COLO668 (cell line): ENCODE results near the gene MEIOC.
"Not testable (repeated sequence)": the region's sequence is repeated elsewhere in the genome, so short reads cannot be mapped to it uniquely, and the experiment has no call there.

ENCODE experiments used
- DNase-seq: peaks from one replicate; lab custom pipeline; 2025; ENCODE audit not compliant: unreplicated experiment; lab: John Stamatoyannopoulos, UW

Gene MEIOC

DNA sequence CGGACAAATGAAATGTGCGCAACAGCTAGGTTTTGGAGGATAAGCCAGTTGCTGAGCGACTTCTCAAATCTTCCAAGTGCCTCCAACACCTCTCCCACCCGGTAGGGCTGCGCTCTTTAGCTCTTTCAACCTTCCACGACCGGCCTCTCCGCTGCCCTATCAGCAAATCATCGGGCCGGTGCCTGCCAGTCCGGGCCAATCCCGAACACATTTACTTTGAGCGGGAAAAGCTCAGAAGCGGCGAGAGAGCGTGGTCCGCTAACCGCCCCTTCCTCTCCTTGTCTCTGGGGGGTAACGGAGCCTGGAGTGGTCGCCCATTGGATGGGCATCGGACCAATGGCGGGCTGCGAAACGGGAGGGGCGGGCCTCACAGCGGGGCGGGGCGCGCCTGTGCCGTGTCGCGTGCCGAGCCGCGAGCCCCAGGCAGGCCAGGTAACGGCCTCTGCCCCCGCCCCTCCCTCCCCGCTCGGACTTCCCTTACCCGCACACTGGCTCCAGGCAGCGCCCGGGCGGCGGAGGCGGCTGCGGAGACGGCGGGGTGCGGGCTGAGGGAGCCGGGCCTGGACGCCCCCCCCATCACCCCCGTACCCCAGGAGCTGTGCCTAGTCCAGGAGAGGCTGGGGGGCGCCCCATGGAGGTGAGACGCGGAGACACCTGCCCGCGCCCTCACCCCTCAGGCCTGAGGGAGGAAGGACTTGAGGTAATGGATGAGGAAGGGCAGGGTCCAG lies at the start of gene MEIOC:
Gene MEIOC, plus strand, starts transcription at position 486 of the 728 bp plus-strand sequence. Its CDS starts 146 bp downstream, at position 632.
- DNase-seq = no peak

DNA sequence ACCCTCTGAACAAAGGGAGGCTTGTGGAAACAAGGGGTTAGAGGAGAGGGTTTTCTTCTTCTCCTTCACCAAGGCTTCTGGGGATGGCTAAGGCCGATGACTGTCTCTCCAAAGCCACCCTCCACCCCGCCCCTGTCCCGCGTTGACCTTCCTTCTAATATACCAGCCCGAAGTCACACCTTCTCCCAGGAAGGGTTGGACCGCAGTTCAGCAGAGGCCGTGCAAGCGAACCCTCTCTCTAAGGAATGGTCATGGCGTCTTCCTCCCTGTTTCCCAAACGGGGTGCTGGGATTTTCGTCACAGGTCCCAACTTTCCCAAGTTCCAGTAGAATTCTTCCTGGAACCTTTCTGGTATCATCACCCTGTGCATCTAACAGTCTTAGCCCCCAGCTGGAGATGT lies 49.6 kb upstream of the MEIOC start:
- DNase-seq = no peak

DNA sequence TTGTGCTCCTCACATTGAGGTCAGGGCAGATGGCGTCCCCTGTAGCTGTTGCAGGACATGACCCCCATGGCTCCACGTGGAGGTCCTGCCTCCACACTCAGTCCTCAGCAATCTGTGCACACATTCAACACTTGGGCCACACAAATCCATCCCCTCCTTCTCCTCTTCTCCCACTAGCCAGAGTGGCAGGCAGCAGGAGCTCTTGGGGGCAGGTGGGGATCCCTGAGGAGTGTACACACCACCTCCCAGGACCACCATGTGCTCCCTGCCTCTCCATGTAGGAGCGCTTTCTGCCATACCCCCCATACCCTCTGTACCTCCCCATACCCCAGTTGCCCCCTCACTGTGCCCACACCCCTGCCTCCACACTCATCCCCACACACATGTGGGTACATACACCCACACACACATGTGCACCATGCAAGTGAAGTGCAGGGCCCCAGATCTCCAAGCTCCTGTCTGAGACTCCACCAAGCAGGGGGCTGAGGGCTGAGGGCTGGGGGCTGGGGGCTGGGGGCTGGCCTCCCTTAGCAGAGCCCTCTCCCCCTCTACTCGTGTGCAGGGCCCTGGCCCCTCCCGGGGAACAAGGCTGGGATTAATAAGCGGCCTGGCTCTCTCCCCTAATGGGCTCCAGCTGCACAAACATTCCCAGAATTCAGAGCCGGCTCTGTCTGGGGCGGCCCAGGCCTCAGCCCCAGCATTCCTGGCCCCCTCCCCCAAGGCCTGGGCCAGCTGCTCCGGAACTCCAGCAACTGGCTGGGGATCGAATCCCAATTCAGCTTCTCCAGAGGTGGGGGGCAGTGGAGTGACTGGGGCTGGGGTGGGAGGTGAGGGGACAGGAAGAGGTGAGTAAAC lies 48.2 kb upstream of the MEIOC start:
- DNase-seq = peak; percentile 73

DNA sequence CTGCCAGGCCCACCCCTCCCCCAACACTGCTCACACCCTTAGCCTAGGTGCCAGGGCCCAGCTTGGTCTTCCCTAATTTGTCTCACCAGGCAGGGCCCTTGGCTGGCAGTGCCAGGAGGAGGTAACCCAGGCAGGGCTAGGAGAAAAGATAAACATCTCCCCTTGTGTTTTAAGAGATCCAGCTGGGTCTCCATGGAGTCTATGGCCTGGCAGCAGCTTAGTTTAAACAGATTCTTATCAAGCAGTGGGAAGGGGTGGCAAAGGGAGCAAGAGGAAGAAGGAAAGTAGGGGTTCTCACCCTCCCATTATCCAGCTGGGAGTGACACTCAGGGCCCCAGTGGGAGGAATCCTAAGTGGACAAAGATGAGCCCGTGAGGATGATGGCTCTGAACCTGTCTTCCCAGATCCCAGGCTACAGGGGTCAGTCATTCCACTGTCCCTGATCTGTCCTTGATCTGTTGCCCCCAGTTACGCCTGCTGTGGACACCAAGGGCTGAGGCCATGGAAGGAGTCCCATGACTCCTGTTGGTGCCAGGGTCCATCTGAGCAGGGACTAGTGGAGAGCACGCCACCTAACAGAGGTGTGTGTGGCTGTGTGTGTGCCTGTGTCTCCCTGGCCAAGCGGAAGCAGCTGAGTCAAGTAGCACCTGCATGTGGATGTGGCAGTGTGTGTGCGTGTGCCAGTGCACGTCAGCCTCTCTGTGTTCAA lies 47.4 kb upstream of the MEIOC start:
- DNase-seq = peak; percentile 22

DNA sequence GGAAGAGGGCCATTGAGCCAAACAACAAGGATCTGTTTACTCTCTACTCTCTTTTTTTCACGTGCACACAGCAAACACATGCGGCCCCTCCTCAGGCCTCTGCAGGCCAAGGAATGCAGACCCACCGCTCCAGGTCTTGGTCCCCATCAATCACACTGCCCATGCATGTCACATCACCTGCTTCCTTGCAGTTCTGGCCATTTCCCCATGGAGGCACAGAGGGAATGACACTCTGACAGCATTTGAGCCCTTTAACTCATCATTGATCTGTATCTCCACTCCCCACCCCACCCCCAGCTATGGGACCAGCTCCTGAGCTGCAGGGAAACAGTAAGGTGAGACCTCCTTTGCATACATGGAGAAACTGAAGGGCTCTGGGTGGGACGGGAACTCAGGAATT lies 45.9 kb upstream of the MEIOC start:
- DNase-seq = no peak

DNA sequence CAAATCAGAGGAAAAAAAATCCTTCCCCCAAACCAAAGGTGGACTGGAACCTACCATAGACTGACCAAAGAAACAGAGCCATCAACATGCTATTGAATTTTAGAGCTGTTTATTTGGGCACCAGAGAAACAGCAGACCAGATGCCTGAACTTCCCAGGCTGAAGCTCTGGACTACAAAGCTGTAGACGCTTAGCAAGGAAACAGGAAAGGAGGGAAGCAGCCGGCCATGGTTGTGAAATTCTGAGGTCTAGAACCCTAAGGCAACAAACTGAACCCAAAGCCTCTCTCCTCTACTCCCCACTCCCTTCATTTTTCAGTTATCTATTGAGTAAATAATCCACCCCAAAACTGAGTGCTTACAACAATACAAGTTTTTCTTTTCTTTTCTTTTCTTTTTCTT lies 45.4 kb upstream of the MEIOC start:
- DNase-seq = no peak

DNA sequence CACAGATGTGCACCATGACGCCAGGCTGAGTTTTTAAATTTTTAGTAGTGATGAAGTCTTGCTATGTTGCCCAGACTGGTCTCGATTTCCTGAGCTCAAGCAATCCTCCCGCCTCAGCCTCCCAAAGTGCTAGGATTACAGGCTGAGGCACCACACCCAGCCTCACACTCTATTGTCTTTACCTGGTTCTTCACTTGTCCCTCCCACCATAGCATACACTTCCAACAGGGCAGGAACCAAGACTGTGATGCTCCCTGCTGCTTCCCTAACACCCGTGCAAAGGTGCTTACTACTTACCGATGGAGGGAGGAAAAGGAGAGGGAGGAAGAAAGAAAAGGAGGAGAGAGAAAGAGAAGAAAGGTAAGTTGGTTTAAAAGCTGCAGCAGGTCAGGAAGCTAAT lies 41.4 kb upstream of the MEIOC start:
- DNase-seq = no peak

DNA sequence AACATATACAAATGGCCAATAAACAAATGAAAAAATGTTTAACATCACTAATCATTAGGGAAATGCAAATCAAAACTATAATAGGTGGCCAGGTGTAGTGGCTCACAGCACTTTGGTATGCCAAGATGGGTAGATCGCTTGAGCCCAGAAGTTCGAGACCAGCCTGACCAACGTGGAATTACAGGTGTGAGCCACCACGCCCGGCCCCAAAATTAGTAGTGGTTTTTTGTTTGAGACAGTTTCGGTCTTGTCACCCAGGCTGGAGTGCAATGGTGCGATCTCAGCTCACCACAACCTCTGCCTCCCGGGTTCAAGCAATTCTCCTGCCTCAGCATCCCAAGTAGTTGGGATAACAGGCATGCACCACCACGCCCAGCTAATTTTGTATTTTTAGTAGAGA lies 37.6 kb upstream of the MEIOC start:
- DNase-seq = not testable (repeated sequence)

DNA sequence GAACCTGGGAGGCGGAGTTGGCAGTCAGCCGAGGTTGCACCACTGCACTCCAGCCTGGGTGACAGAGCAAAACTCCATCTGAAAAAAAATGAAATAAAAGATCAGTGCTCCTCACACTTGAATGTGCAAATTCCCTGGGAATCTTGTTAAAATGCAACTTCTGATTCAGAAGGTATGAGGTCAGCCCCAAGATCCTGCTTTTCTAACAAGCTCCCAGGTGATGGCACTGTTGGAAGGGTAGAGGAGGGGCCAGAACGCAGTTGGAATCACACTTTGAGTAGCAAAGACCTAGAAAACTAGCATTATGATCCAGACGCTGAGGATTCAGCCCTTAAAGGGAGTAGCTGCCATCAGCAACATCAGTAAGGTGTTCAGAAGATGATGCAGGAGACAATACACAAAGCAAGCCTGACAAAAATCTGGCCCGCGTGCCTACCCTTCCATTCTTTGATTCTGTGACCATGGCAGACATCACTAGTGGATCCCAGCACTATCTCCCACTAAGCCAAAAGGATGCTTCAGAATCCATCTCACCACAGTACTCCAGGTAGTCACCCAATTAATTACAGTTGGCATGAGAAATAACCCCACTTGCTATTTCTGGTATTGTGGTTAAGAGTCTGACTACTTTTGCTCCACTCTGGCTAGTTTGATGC lies 33.1 kb upstream of the MEIOC start:
- DNase-seq = no peak

DNA sequence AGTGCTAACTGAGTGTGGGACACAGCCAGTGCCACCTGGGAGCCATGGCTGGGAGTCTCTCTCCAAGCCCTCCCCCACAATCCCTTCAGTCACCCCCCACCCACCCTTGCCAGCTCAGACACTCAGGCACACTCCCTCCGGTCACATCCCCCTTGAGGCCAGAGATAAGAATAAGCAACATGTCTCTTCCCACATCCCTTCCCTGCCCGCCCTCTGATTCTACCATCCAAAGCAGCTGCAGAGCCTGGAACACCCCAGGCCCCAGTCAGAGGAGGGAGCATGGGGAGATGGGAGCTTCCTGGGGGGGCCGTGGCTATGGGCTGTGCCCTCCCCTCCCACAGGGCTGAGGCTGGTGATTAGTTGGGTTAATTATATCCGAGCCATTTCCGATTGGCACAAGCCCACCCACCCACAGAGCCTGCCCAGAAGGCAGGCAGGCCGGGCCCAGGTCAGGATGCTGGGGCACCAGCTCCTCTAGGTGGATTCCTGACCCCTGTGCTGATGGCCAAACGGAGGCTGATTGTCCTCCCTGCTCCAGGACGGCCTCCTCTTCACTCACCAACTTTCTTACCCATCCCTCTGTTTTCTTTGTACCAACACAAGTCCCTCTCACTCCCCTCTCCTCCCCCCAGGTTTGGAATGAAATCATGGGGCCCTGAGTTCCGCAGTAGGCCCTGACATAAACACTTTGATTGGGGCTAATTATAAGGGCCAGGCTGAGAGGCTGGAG lies 28.6 kb upstream of the MEIOC start:
- DNase-seq = no peak

DNA sequence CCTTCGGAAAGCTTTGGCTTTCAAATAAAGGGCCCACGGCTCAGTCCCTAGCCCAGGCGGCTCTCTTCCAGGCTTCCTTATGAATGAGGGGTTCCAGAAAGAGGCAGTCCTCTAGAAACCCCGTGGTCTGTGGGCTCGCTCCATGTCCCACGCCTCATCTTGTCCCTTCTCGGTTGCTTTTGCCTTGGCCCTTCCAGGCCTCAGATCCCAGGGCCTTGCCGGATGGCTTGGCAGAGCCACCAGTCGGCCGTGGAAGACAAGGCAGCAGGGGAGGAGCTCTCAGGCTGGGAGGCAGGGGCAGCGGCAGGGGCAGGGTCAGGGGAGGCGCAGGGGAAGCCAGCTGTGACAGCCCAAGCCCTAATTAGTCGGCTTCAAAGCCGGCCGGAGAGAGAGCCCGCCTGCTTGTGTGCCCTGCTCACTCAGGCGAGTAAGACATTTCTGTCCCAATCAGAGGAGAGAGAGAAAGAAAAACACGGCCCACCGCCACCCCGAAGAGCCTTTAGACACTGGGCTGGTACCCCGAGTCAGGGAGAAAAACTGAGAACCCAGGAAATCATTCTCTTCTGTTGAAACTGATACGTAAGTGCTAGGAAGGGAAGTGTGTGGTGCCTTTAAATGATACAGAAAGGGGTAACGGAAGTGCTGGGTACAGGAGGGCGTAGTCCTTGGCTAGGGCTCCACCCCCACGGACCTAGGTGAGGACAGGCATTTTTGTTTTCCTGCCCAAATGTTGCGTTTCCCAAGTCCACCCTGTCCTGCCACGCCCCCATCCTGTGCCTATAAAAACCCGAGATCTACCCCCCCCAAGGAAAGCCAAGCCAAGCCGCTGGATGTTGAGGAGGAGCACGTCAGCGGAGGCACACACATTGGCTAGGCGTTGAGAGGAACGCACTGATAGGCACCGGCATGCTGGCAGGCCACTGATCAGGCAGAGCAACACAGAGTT lies 27.8 kb upstream of the MEIOC start:
- peak; percentile 43 for DNase-seq

DNA sequence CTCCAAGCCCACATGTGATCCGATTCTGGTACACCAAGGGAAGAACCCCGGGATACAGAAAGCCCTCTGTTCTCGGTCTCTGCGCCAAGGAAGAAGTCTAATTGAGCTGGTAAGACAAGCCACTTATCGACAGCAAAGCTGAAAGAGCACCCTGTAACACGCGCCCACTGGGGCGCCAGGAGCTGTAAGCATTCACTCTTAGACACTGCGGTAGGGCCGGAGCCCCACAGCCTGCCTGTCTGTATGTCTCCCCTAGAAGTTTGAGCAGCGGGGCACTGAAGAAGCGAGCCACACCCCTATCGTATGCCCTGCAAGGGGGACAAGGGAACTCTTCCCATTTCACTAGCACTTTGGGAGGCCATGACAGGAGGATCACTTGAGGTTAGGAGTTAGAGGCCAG lies 27.0 kb upstream of the MEIOC start:
- DNase-seq = no peak

DNA sequence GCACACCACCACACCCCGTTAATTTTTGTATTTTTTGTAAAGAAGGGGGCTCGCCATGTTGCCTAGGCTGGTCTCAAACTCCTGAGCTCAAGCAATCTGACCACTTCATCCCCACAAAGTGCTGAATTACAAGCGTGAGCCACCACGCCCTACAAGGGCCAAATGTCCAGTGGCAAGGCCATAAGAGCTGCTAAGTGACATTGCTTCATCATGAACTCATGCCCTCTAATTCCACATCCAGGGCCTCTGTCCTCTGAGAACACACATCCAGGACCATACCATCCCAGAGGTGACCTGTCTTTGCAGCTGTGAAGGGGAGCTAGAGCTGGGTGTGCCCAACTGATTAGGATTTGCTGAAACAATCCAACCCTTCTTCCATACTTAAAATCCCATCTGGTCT lies 25.6 kb upstream of the MEIOC start:
- no peak for DNase-seq

DNA sequence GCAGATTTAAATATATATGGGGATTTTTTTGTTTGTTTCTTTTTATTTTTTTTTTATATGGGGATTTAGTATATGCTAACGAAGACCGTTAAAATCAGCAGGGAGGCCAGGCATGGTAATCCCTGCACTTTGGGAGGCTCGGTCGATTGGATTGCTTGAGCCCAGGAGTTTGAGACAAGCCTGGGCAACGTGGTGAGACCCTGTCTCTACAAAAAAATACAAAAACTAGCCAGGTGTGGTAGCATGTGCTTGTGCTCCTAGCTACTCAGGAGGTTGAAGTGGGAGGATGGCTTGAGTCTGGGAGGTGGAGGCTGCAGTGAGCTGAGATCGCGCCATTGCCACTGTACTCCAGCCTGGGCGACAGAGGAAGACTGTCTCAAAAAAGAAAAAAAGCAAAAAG lies 22.3 kb upstream of the MEIOC start:
- DNase-seq = no peak

DNA sequence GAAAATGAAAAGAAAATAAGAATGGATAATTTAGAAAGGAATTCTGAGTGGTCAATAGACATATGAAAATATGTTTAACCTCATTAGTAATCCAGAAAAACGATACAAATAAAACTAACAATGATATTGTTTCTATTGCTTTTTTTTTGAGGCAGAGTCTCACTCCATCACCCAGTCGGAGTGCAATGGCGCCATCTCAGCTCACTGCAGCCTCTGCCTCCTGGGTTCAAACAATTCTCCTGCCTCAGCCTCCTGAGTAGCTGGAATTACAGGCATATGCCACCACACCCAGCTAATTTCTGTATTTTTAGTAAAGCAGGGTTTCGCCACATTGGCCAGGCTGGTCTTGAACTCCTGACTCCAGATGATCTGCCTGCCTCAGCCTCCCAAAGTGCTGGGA lies 21.9 kb upstream of the MEIOC start:
- DNase-seq = not testable (repeated sequence)

DNA sequence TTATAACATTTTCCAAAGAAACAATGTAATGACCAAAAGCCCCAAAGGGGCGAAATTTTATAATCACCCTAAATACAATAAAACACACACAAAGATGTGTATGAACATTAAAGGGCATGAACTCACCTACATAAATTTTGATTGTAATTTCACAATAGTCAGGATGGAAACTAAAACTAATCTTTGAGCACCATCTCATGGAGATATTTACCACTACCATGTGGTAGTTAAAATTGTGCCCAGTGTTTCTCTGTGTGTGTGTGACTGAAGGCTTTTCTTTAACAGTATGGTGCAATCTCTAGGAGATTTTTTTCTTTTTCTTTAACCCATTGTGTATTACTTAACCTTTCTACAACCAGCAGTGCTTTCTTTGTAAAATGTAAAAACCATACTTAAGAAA lies 19.7 kb upstream of the MEIOC start:
- DNase-seq = no peak

DNA sequence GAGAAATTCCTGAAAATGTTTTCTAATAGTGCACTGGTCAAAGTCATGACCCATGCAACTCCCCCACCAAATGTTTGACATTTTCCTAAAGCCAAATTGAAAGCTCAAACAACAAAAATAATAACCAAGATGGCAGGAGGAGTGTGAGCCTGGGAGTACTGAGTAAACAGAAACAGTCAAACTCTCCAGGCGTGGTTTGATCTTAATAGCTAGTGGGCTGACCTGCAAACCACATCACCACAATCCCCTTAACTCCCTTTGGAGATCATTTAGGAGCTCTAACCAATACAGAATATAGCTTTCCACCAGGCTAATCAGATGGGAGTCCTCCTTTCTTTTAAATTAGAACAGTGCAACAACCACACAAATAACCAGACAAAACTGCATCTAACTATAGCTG lies 19.2 kb upstream of the MEIOC start:
- DNase-seq = no peak

DNA sequence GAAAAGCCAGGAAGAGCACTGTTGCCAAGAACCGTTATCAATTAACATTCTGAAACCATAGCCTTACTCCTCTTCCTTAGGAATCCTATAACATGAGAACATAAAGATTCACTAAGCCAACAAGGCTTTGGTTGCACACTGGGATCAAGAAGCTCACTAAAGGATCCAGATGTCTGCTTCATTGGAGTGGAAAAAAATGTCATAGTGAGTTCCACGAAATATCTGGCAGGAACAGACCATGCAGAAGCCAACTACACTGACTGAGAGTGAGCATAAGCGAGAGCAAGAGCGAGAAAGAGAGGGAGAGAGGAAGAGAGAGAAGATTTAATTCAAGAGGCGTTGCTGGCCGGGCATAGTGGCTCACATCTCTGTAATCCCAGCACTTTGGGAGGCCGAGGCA lies 13.4 kb upstream of the MEIOC start:
- no peak for DNase-seq

DNA sequence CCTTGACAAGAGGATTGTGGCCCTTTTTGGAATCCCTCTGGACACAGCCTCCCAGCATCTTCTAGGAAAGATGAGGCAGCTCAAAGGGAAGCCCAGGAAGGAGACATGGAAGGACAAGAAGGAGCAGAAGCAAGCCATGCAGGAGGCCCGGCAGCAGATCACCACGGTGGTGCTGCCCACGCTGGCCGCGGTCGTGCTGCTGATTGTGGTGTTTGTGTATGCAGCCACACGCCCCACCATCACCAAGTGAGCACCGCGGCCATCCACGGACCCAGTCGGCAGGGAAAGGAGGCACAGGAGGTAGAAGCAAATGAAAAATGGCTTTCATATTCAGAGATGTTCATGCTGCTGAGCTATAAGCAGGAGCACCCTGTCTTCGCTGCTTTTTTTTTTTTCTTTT lies 10.9 kb upstream of the MEIOC start:
- no peak for DNase-seq

DNA sequence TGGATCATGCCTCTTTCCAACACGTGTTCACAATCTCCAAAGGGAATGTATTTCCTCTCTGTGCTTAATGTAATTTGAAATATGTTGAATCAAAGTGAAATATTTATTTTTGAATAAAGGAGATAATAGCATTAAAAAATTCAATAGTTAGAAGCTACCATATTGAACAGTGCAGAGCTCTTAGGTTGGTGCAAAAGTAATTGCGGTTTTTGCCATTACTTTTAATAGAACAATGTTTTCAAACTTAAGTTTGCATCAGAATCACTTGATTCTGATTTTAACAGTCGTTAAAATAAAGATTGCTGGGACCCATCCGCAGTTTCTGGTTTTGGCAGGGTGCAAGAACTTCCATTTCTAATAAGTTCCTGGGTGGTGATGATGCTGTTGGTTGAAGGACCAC lies 10.0 kb upstream of the MEIOC start:
- no peak for DNase-seq
